Upper lobe of left lung (tissue), 6 donors: ENCODE results near the gene KDM4F. TPM values are rescaled to one million over a fixed set of nuclear protein-coding genes. Genes with fewer than 3 reads are reported as not detected.
A peak's percentile ranks its signal among the peaks of the same experiment; 100 is the strongest.

Source experiments
- ATAC-seq, 2 donors: fragments of 200-7000 bp; cut with Tn5 transposase; one replicate each; pipeline ENCODE4 v1.9.1; 2022; ENCODE audit warnings: mild to moderate bottlenecking in 2 of 2, moderate library complexity in 2 of 2; ENCODE audit not compliant: low FRiP score in 2 of 2
- DNase-seq, 2 donors: peaks; one replicate each; pipeline ENCODE4 v3.0.0-alpha.2; 2019 to 2020
- H3K27ac ChIP-seq, 4 donors: fragments of 200-600 bp; sonication (generic); one replicate each; pipeline ENCODE4 v1.5.1; 2016 to 2019
- H3K27me3 ChIP-seq, 4 donors: fragments of 200-600 bp; sonication (generic); one replicate each; pipeline ENCODE4 v1.5.1; 2017 to 2019
- H3K36me3 ChIP-seq, 4 donors: fragments of 200-600 bp; sonication (generic); one replicate each; pipeline ENCODE4 v1.5.1; 2016 to 2019
- H3K4me1 ChIP-seq, 4 donors: fragments of 200-600 bp; sonication (generic); one replicate each; pipeline ENCODE4 v1.5.1; 2018 to 2019
- H3K4me3 ChIP-seq, 4 donors: fragments of 200-600 bp; sonication (generic); one replicate each; pipeline ENCODE4 v1.5.1; 2017 to 2019; ENCODE audit warnings: mild to moderate bottlenecking in 2 of 4, moderate library complexity in 1 of 4
- H3K9me3 ChIP-seq, 4 donors: fragments of 200-600 bp; sonication (generic); one replicate each; pipeline ENCODE4 v1.5.1; 2018 to 2019
- EP300 ChIP-seq, 4 donors: sonication (generic); formaldehyde crosslinking; IDR thresholded peaks; one replicate each; pipeline ENCODE4 v1.5.1; 2017; ENCODE audit warnings: antibody characterized with exemption in 4 of 4, control low read depth in 2 of 4
- POLR2A ChIP-seq, 4 donors: fragments of 450-650 bp; IDR thresholded peaks; one replicate each; pipeline ENCODE4 v1.5.1; 2016 to 2017; ENCODE audit warnings: antibody characterized with exemption in 4 of 4, mild to moderate bottlenecking in 2 of 4
- POLR2AphosphoS5 ChIP-seq, 2 donors: sonication (generic); formaldehyde crosslinking; IDR thresholded peaks; one replicate each; pipeline ENCODE4 v1.5.1; 2017; ENCODE audit warnings: antibody characterized with exemption in 2 of 2
- WGBS, 2 donors: methylation state at CpG; one replicate each; pipeline ENCODE4 v1.1.5; 2017 to 2018; 5-methylcytosine and 5-hydroxymethylcytosine counted together
- total RNA-seq, 6 donors: library from RNA; depleted of rRNA in 4 of 6; stranded (reverse); fragments of >200 nt in 4 of 6; gene quantifications; one replicate each; pipeline versions ENCODE4 v1.1.0 to v1.2.1, GENCODE V29; 2016 to 2021
- TF ChIP-seq, protein P1 (sequence below), 6 experiments: fragments of 450-650 bp in 4 of 6; fragments of 200-600 bp in 2 of 6; sonication (generic) in 2 of 6; IDR thresholded peaks; one replicate each; pipeline ENCODE4 v1.5.1; 2016 to 2019; ENCODE audit warnings: antibody characterized with exemption in 6 of 6
- donor health status: DM: no; HTN: no; CAD: no; lungs with moderate emphysema.
- donor health status: DM: no; HTN: yes; CAD: no; lungs with severe emphysema.

The KDM4F gene
- total RNA-seq, 6 donors from 2014 or later = not detected

DNA sequence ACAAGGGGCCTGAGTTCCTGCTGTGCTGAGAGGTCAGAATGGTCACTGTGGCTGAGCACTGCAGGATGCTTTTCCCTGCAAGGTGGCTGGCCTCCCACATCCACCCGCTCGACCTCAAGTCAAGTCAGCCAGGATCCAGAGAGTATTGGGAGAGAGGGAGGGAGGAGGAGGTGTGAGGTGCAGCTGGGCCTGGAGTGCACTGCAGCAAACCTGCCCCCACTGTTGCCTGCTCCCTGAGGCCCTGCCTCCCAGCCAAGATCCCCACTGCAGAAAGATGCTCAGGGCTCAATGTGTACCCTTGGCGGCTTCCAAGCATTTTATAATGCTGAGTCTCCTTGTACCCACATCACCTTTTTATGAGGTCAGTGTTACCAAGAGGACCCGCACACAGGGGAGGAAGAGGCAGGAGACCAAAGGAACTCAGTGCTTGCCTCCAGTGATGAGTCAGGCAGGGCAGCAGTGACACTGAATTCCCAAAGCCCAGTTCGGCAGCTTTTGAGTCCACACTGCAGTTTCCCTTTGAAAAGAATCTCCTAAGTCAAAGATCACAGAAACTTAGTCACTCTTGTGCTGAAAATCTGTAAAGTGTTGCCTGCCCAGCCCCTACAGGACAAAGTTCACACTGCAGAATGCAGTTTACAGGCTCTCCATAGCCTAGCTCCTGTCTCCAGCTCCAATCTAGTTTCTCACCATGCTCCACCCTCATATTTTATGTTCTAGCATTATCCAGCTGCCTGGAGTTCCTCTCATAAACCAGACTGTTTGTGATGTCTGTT, 43.5 kb downstream of the KDM4F start:
- Histone ChIP-seq H3K9me3 (no peaks in the 10 kb centered on the region), H3K27me3 (no peaks in the 10 kb centered on the region), H3K4me3 (no peak overlapping the region), H3K4me1 (peaks cover 26 to 43% (median 34%) of the 10 kb centered on the region in 4 donors), H3K36me3 (no peaks in the 10 kb centered on the region), H3K27ac (no peak overlapping the region)
- WGBS, 2 donors = 57 to 65% methylated on average over 2 to 5 of the region's 5 CpGs
- DNase-seq (no peak), ATAC-seq (no peak)
- TF ChIP-seq, protein P1, sequence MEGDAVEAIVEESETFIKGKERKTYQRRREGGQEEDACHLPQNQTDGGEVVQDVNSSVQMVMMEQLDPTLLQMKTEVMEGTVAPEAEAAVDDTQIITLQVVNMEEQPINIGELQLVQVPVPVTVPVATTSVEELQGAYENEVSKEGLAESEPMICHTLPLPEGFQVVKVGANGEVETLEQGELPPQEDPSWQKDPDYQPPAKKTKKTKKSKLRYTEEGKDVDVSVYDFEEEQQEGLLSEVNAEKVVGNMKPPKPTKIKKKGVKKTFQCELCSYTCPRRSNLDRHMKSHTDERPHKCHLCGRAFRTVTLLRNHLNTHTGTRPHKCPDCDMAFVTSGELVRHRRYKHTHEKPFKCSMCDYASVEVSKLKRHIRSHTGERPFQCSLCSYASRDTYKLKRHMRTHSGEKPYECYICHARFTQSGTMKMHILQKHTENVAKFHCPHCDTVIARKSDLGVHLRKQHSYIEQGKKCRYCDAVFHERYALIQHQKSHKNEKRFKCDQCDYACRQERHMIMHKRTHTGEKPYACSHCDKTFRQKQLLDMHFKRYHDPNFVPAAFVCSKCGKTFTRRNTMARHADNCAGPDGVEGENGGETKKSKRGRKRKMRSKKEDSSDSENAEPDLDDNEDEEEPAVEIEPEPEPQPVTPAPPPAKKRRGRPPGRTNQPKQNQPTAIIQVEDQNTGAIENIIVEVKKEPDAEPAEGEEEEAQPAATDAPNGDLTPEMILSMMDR (IDR thresholded peaks at IDR 0.05) = peak in 5 of 6 experiments; percentile 23 to 49 (median 45)
- TF ChIP-seq POLR2AphosphoS5 (IDR thresholded peaks at IDR 0.05) = no peak

DNA sequence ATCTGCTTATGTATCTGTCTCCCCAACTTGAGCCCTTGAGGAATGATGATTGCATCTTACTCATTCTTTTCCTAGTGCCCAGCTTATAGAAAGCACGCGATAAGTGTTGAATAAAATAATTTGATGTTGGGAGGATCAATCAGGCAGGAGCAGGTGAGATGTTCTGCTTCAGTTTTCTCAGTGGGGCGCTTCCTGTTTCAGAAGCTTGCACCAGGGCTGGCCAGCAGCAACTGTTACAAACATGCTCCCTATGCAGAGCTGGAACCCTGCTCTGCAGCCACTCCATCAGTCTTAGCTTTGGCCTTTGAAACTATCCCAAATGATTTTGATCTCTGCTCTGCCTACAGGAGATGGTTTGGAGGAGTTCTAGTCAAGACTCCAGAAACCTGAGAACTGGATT, 44.3 kb downstream of the KDM4F start:
- 92 to 96% methylated on average over 3 of the region's 3 CpGs for WGBS, 2 donors
- H3K36me3 ChIP-seq = no peaks in the 10 kb centered on the region
- H3K9me3 ChIP-seq = no peaks in the 10 kb centered on the region
- no peak overlapping the region for H3K27ac ChIP-seq
- TF ChIP-seq EP300 (IDR thresholded peaks at IDR 0.05) = no peak
- TF ChIP-seq, protein P1 (IDR thresholded peaks at IDR 0.05) = no peak
- no peak for TF ChIP-seq POLR2AphosphoS5 (IDR thresholded peaks at IDR 0.05)
- TF ChIP-seq POLR2A (IDR thresholded peaks at IDR 0.05) = no peak
- no peak for DNase-seq
- H3K4me1 ChIP-seq = peaks cover 26 to 43% (median 34%) of the 10 kb centered on the region in 4 donors
- no peak overlapping the region for H3K4me3 ChIP-seq
- no peaks in the 10 kb centered on the region for H3K27me3 ChIP-seq
- no peak for ATAC-seq

DNA sequence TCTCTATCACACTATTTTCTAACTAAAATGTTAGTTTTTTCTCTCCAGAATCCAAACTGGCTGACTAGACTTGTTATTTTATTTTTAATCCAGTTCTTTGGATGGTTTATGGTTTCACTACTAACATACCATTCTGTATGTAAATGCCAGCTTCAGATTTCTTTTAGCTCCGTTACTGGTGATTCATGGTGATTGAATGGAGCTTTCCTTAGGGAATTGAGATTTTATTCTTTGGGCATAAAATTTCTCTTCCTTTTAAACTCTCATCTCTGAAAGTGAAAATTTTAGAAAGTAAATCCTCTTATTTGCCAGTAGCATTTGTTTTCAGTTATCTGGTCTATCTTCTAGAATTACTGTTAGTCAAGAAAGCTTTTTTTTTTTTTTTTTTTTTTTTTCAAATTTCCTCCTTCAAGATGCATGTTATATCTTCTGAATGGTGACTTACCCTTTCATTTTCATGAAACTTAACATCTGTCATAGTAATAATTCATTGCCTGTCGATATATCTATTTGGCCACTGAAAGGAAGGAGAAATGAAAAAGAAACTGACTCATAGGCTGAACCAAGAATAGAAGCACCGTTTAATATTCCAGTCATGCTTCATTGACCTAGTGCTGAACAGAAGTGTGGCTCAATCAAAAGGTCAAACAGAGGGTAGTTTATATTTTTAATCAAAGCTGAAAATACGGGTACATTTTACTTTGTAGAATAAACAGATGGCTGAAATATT, 46.8 kb downstream of the KDM4F start:
- TF ChIP-seq POLR2AphosphoS5 (IDR thresholded peaks at IDR 0.05) (no peak), EP300 (IDR thresholded peaks at IDR 0.05) (no peak), POLR2A (IDR thresholded peaks at IDR 0.05) (no peak)
- TF ChIP-seq, protein P1 (IDR thresholded peaks at IDR 0.05) = no peak
- no peak overlapping the region for H3K4me3 ChIP-seq
- H3K4me1 ChIP-seq = peaks cover 20 to 36% (median 27%) of the 10 kb centered on the region in 4 donors
- no peaks in the 10 kb centered on the region for H3K36me3 ChIP-seq
- no peaks in the 10 kb centered on the region for H3K27me3 ChIP-seq
- 44 to 46% methylated on average over 4 of the region's 4 CpGs for WGBS, 2 donors
- H3K9me3 ChIP-seq = no peaks in the 10 kb centered on the region
- ATAC-seq (no peak), DNase-seq (no peak)
- no peak overlapping the region for H3K27ac ChIP-seq

DNA sequence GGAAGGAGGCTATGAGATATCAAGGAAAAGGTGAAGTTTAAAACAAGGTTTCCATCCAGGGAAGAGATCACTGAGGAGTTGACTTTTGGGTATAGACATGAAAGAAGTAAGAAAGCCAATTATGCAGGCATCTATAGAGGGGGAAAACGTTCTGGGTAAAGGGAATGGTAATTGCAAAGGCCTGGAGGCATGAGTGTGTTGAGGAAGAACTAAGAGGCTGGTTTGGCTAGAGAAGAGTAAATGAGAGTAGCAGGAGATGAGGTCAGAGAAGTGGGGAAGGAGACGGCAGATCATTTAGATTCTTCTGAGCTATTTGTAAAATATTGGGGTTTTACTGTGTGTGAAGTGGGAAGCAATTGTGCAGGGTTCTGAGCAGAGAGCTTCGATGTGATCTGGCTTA, 48.0 kb downstream of the KDM4F start:
- no peak for ATAC-seq
- TF ChIP-seq EP300 (IDR thresholded peaks at IDR 0.05) (no peak), POLR2AphosphoS5 (IDR thresholded peaks at IDR 0.05) (no peak), POLR2A (IDR thresholded peaks at IDR 0.05) (no peak)
- TF ChIP-seq, protein P1 (IDR thresholded peaks at IDR 0.05) = no peak
- H3K9me3 ChIP-seq = no peaks in the 10 kb centered on the region
- H3K27me3 ChIP-seq = no peaks in the 10 kb centered on the region
- no peak overlapping the region for H3K27ac ChIP-seq
- H3K36me3 ChIP-seq = no peaks in the 10 kb centered on the region
- H3K4me3 ChIP-seq = no peak overlapping the region
- H3K4me1 ChIP-seq = peaks cover 14 to 26% (median 19%) of the 10 kb centered on the region in 4 donors
- no peak for DNase-seq
- WGBS, 2 donors = 73 to 83% methylated on average over 3 of the region's 3 CpGs
